Gastrocnemius medialis (tissue), 4 donors: Measurements from ENCODE around the gene MRPL40.

Experiments used
- CTCF ChIP-seq, 5 experiments: fragments of 450-650 bp in 3 of 5; fragments of 200-600 bp in 2 of 5; sonication (generic) in 2 of 5; IDR thresholded peaks in 4 of 5; conservative IDR thresholded peaks in 1 of 5; 1 replicate in 4 of 5; 2 replicates in 1 of 5; pipeline ENCODE4 v1.5.1; 2016 to 2019; ENCODE audit warnings: antibody characterized with exemption in 5 of 5, mild to moderate bottlenecking in 3 of 5, moderate library complexity in 3 of 5
- POLR2A ChIP-seq, 2 donors: fragments of 450-650 bp; IDR thresholded peaks; one replicate each; pipeline ENCODE4 v1.6.1; 2017; ENCODE audit warnings: antibody characterized with exemption in 2 of 2, mild to moderate bottlenecking in 2 of 2, moderate library complexity in 2 of 2

GRCh38 chr22:19446603-19447329 is 14.4 kb downstream of the MRPL40 start:
- TF ChIP-seq POLR2A (IDR thresholded peaks at IDR 0.05) (no peak), CTCF (IDR thresholded peaks at IDR 0.05 in 4 of 5, conservative IDR thresholded peaks at IDR 0.05 in 1 of 5) (no peak)
